SK-N-SH (cell line): ENCODE measurements around the gene WRAP73.

Source experiments
- CHD2 ChIP-seq: fragments of 150-350 bp; IDR thresholded peaks from 2 replicates; pipeline ENCODE4 v1.6.1; 2018; ENCODE audit warnings: low read length; ENCODE audit not compliant: partially characterized antibody
- CTCF ChIP-seq: fragments of 200-600 bp; sonication (generic); IDR thresholded peaks from 2 replicates; pipeline ENCODE4 v1.6.1; 2017; ENCODE audit warnings: antibody characterized with exemption, mild to moderate bottlenecking, moderate library complexity
- EP300 ChIP-seq, 2 experiments: IDR thresholded peaks; 2 replicates each; pipeline versions ENCODE4 v1.4.0 to v1.6.1; 2012; ENCODE audit warnings: borderline replicate concordance in 1 of 2, low read depth in 1 of 2, low read length in 1 of 2
- EZH2phosphoT487 ChIP-seq: fragments of 200-600 bp; sonication (generic); IDR thresholded peaks from 2 replicates; pipeline ENCODE4 v1.6.1; 2017; ENCODE audit warnings: low read depth, mixed run types, mild to moderate bottlenecking, antibody characterized with exemption, moderate library complexity, borderline replicate concordance
- FOSL2 ChIP-seq: IDR thresholded peaks from 2 replicates; pipeline ENCODE4 v1.4.0; 2012; ENCODE audit warnings: low read depth, mild to moderate bottlenecking, moderate library complexity, borderline replicate concordance
- GABPA ChIP-seq: IDR thresholded peaks from 2 replicates; pipeline ENCODE4 v1.4.0; 2012; ENCODE audit warnings: low read depth, mild to moderate bottlenecking
- MAX ChIP-seq: IDR thresholded peaks from 2 replicates; pipeline ENCODE4 v1.4.0; 2012; ENCODE audit warnings: low read depth
- POLR2AphosphoS5 ChIP-seq: IDR thresholded peaks from 2 replicates; pipeline ENCODE4 v1.6.1; 2012; ENCODE audit warnings: low read depth, low read length
- RCOR1 ChIP-seq: fragments of 150-350 bp; IDR thresholded peaks from 2 replicates; pipeline ENCODE4 v1.6.1; 2017; ENCODE audit warnings: antibody characterized with exemption, low read length
- SMC3 ChIP-seq: IDR thresholded peaks from 2 replicates; pipeline ENCODE4 v1.6.1; 2012; ENCODE audit warnings: low read depth, low read length, improper control_type of control experiment

- TF ChIP-seq CTCF (no peak), FOSL2 (no peak), EZH2phosphoT487 (no peak), EP300 (IDR thresholded peaks at IDR 0.05; ENCODE audit: borderline replicate concordance in 1 of 2, low read depth in 1 of 2, low read length in 1 of 2) (no peak), MAX (no peak), POLR2AphosphoS5 (no peak), RCOR1 (no peak), SMC3 (no peak), GABPA (no peak), CHD2 (no peak)
These were observed 48.2 kb downstream of the WRAP73 start for GRCh38 chr1:3601743-3602142.
